ENCODE measurements around the gene NIPSNAP2. TPM values are rescaled to one million over a fixed set of nuclear protein-coding genes. Genes with fewer than 3 reads are reported as not detected.

Gene NIPSNAP2
- total RNA-seq, 2 donors from 2014 or later = 32.2 to 67.5 TPM

- no peak for TF ChIP-seq CTCF (IDR thresholded peaks at IDR 0.05)
- DNase-seq = no peak
- Histone ChIP-seq H3K4me3 (peak overlapping the region; percentile 27), H3K4me1 (peaks cover 5% of the 10 kb centered on the region), H3K9ac (ENCODE audit: low read depth in 2 of 2, low read length in 2 of 2) (peak overlapping the region in 1 of 2 donors; percentile 70), H3K36me3 (no peaks in the 10 kb centered on the region), H3K9me3 (no peaks in the 10 kb centered on the region), H3K27ac (peak overlapping the region; percentile 86), H3K27me3 (no peaks in the 10 kb centered on the region)
- intact Hi-C loops (cut with DNase I) = loop anchor here (10.0 kb wide), 1 partner anchor 319 kb away; no protein-coding TSS in a partner anchor
Measured at GRCh38 chr7:55963584-55964168, 709 bp upstream of the NIPSNAP2 start.

DNA sequence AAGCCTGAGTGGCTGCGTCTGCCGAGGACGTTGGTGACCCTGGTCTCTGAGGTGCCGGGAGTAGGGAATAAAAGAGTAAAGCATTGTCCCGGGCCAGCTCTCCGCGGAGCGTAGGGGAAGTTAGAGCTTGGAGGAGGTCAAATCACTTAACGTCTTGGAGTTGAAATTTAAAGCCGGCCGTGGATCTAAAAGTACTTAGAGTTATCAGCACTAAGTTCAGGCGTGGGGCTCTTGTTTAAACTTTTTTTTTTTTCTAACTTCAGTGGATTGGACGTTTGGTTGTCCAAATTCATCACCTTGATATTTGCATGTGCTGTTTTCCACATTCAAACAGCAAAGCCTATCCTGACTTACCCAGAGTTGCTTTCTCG lies 700 bp downstream of the NIPSNAP2 start:
- Histone ChIP-seq H3K36me3 (no peaks in the 10 kb centered on the region), H3K4me3 (peak overlapping the region; percentile 66), H3K4me1 (peaks cover 5% of the 10 kb centered on the region), H3K27me3 (no peaks in the 10 kb centered on the region), H3K27ac (peak overlapping the region; percentile 94), H3K9ac (ENCODE audit: low read depth in 2 of 2, low read length in 2 of 2) (peak overlapping the region; percentile 84), H3K9me3 (no peaks in the 10 kb centered on the region)
- intact Hi-C loops (cut with DNase I) = loop anchor here (10.0 kb wide), 1 partner anchor 320 kb away; no protein-coding TSS in a partner anchor
- no peak for DNase-seq
- TF ChIP-seq CTCF (IDR thresholded peaks at IDR 0.05) = no peak

GRCh38 chr7:55965805-55966421 lies 1.5 kb downstream of the NIPSNAP2 start:
- H3K36me3 ChIP-seq = no peaks in the 10 kb centered on the region
- peak overlapping the region in 1 of 2 donors; percentile 43 for H3K9ac ChIP-seq (ENCODE audit: low read depth in 2 of 2, low read length in 2 of 2)
- no peak overlapping the region for H3K4me3 ChIP-seq
- H3K9me3 ChIP-seq = no peaks in the 10 kb centered on the region
- H3K27ac ChIP-seq = no peak overlapping the region
- H3K4me1 ChIP-seq = peaks cover 5% of the 10 kb centered on the region
- DNase-seq = no peak
- intact Hi-C loops (cut with DNase I) = loop anchor here (10.0 kb wide), 1 partner anchor 321 kb away; no protein-coding TSS in a partner anchor
- H3K27me3 ChIP-seq = no peaks in the 10 kb centered on the region
- TF ChIP-seq CTCF (IDR thresholded peaks at IDR 0.05) = no peak

GRCh38 chr7:55966851-55967250 lies 2.5 kb downstream of the NIPSNAP2 start:
- H3K4me3 ChIP-seq = no peak overlapping the region
- no peak overlapping the region for H3K27ac ChIP-seq
- no peaks in the 10 kb centered on the region for H3K27me3 ChIP-seq
- DNase-seq = no peak
- intact Hi-C loops (cut with DNase I) = loop anchor here (10.0 kb wide), 1 partner anchor 322 kb away; no protein-coding TSS in a partner anchor
- H3K36me3 ChIP-seq = no peaks in the 10 kb centered on the region
- H3K9me3 ChIP-seq = no peaks in the 10 kb centered on the region
- peaks cover 5% of the 10 kb centered on the region for H3K4me1 ChIP-seq
- H3K9ac ChIP-seq (ENCODE audit: low read depth in 2 of 2, low read length in 2 of 2) = no peak overlapping the region
- no peak for TF ChIP-seq CTCF (IDR thresholded peaks at IDR 0.05)

DNA sequence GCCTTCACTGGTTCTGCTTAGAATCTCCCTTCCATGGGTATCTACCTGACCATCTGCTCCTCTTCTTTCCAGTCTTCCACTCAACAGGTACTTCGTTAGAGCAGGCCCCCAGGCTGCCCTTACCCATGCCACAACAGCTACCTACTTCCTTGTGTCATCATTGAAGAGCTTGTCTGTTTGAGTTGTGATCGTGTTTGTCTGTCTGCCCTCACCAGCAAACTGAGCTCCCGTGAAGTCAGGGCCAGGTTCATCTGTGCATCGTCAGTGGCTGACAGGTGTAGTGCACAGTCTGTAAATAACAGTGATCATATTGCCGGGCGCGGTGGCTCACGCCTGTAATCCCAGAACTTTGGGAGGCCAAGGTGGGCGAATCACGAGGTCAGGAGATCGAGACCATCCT lies 5.0 kb downstream of the NIPSNAP2 start:
- no peaks in the 10 kb centered on the region for H3K27me3 ChIP-seq
- no peak overlapping the region for H3K4me3 ChIP-seq
- DNase-seq = no peak
- intact Hi-C loops (cut with DNase I) = loop anchor here (10.0 kb wide), 1 partner anchor 325 kb away; no protein-coding TSS in a partner anchor
- H3K4me1 ChIP-seq = no peaks in the 10 kb centered on the region
- peak overlapping the region in 1 of 2 donors; percentile 43 for H3K9ac ChIP-seq (ENCODE audit: low read depth in 2 of 2, low read length in 2 of 2)
- H3K27ac ChIP-seq = no peak overlapping the region
- no peak for TF ChIP-seq CTCF (IDR thresholded peaks at IDR 0.05)
- no peaks in the 10 kb centered on the region for H3K9me3 ChIP-seq
- H3K36me3 ChIP-seq = no peaks in the 10 kb centered on the region

Measured in colonic mucosa (tissue), 4 donors.